SK-N-SH (cell line): ENCODE measurements around the gene TPSAB1. TPM values are rescaled to one million over a fixed set of nuclear protein-coding genes. Genes with fewer than 3 reads are reported as not detected.

Experiments
- CTCF ChIA-PET: fragments of 300-600, 350-600 bp; formaldehyde crosslinking; extraction: SDS; loops from one replicate; lab custom pipeline; 2021; lab: Yijun Ruan, JAX
- POLR2A ChIA-PET: fragments of 350-600 bp; sonication (Branson Sonifier 250); formaldehyde crosslinking; extraction: SDS; loops from one replicate; lab custom pipeline; 2020; ENCODE audit warnings: antibody characterized with exemption, inconsistent platforms; lab: Yijun Ruan, JAX
- DNase-seq: peaks from one replicate; pipeline ENCODE4 v3.0.0; 2012
- H2AFZ ChIP-seq: fragments of 200-600 bp; sonication (generic); 2 replicates; pipeline ENCODE4 v1.8.1; 2016; ENCODE audit warnings: antibody characterized with exemption, mild to moderate bottlenecking, low read depth
- H3F3A ChIP-seq: fragments of 200-600 bp; sonication (generic); replicated peaks from 2 replicates; pipeline ENCODE3; 2016; ENCODE audit warnings: antibody characterized with exemption, mild to moderate bottlenecking; ENCODE audit not compliant: insufficient read depth
- H3K27ac ChIP-seq, 2 experiments: fragments of 200-500 bp in 1 of 2; fragments of 200-600 bp in 1 of 2; sonication (Bioruptor generic) in 1 of 2; sonication (generic), shearing (Covaris generic) in 1 of 2; 2 replicates each; pipeline versions ENCODE4 v1.5.1 to v1.6.1; 2014 to 2016; ENCODE audit warnings: low read depth in 2 of 2, inconsistent platforms in 1 of 2, low read length in 1 of 2, mild to moderate bottlenecking in 1 of 2, mixed read lengths in 1 of 2
- H3K27me3 ChIP-seq: fragments of 200-600 bp; sonication (generic), shearing (Covaris generic); 2 replicates; pipeline ENCODE4 v1.6.1; 2016; ENCODE audit warnings: mixed run types; ENCODE audit not compliant: insufficient read depth
- H3K36me3 ChIP-seq, 2 experiments: fragments of 200-500 bp in 1 of 2; fragments of 200-600 bp in 1 of 2; sonication (Bioruptor generic) in 1 of 2; sonication (generic) in 1 of 2; replicated peaks in 1 of 2; 2 replicates each; pipeline versions ENCODE3 to v1.5.1; 2014 to 2016; ENCODE audit warnings: low read length in 1 of 2, mild to moderate bottlenecking in 1 of 2; ENCODE audit not compliant: insufficient read depth in 2 of 2, control insufficient read depth in 1 of 2
- H3K4me1 ChIP-seq, 2 experiments: fragments of 200-500 bp in 1 of 2; fragments of 200-600 bp in 1 of 2; sonication (Bioruptor generic) in 1 of 2; sonication (generic), shearing (Covaris generic) in 1 of 2; 2 replicates each; pipeline versions ENCODE4 v1.5.1 to v1.6.1; 2014 to 2016; ENCODE audit warnings: low read depth in 1 of 2, low read length in 1 of 2, mixed run types in 1 of 2; ENCODE audit not compliant: insufficient read depth in 2 of 2, control insufficient read depth in 1 of 2
- H3K4me2 ChIP-seq: fragments of 200-600 bp; sonication (generic), shearing (Covaris generic); 2 replicates; pipeline ENCODE4 v1.6.1; 2017; ENCODE audit warnings: mixed run types
- H3K4me3 ChIP-seq, 2 experiments: fragments of 200-500 bp in 1 of 2; fragments of 200-600 bp in 1 of 2; sonication (Bioruptor generic) in 1 of 2; sonication (generic), shearing (Covaris generic) in 1 of 2; 2 replicates each; pipeline versions ENCODE4 v1.5.1 to v1.8.1; 2014 to 2016; ENCODE audit warnings: low read depth in 2 of 2, inconsistent platforms in 1 of 2, low read length in 1 of 2, mild to moderate bottlenecking in 1 of 2, mixed read lengths in 1 of 2, moderate library complexity in 1 of 2
- H3K79me2 ChIP-seq: fragments of 200-600 bp; sonication (generic); 2 replicates; pipeline ENCODE4 v1.8.1; 2017; ENCODE audit warnings: mild to moderate bottlenecking; ENCODE audit not compliant: insufficient read depth
- H3K9ac ChIP-seq: fragments of 200-600 bp; sonication (generic); 2 replicates; pipeline ENCODE4 v1.6.1; 2017; ENCODE audit warnings: mixed run types
- H3K9me2 ChIP-seq: fragments of 200-600 bp; sonication (generic); 2 replicates; pipeline ENCODE4 v1.6.1; 2017; ENCODE audit warnings: mixed run types
- H3K9me3 ChIP-seq: fragments of 200-600 bp; sonication (generic); 2 replicates; pipeline ENCODE4 v1.6.1; 2017; ENCODE audit warnings: mixed run types, mild to moderate bottlenecking, moderate library complexity
- H4K20me1 ChIP-seq: fragments of 200-600 bp; sonication (generic); 2 replicates; pipeline ENCODE4 v1.6.1; 2017; ENCODE audit warnings: mild to moderate bottlenecking, mixed run types; ENCODE audit not compliant: insufficient read depth
- CHD2 ChIP-seq: fragments of 150-350 bp; IDR thresholded peaks from 2 replicates; pipeline ENCODE4 v1.6.1; 2018; ENCODE audit warnings: low read length; ENCODE audit not compliant: partially characterized antibody
- ELF1 ChIP-seq: IDR thresholded peaks from 2 replicates; pipeline ENCODE4 v1.4.0; 2012
- FOXJ3 ChIP-seq: sonication (generic); formaldehyde crosslinking; IDR thresholded peaks from 2 replicates; pipeline ENCODE4 v1.5.1; 2020; ENCODE audit warnings: mild to moderate bottlenecking, missing genetic modification reagents
- JUND ChIP-seq: IDR thresholded peaks from 2 replicates; pipeline ENCODE4 v1.4.0; 2012
- NFIC ChIP-seq: IDR thresholded peaks from 2 replicates; pipeline ENCODE4 v1.4.0; 2012; ENCODE audit warnings: borderline replicate concordance
- NRF1 ChIP-seq: IDR thresholded peaks from 2 replicates; pipeline ENCODE4 v1.6.1; 2012; ENCODE audit warnings: low read depth, mild to moderate bottlenecking, low read length
- POLR2AphosphoS5 ChIP-seq: IDR thresholded peaks from 2 replicates; pipeline ENCODE4 v1.6.1; 2012; ENCODE audit warnings: low read depth, low read length
- RAD21 ChIP-seq: IDR thresholded peaks from 2 replicates; pipeline ENCODE4 v1.6.1; 2012; ENCODE audit warnings: mild to moderate bottlenecking, low read length
- RCOR1 ChIP-seq: fragments of 150-350 bp; IDR thresholded peaks from 2 replicates; pipeline ENCODE4 v1.6.1; 2017; ENCODE audit warnings: antibody characterized with exemption, low read length
- RFX5 ChIP-seq: IDR thresholded peaks from 2 replicates; pipeline ENCODE4 v1.6.1; 2012; ENCODE audit warnings: mild to moderate bottlenecking, improper control_type of control experiment, low read length
- RXRA ChIP-seq: IDR thresholded peaks from 2 replicates; pipeline ENCODE4 v1.4.0; 2012; ENCODE audit warnings: low read depth, mild to moderate bottlenecking, borderline replicate concordance
- SMC3 ChIP-seq: IDR thresholded peaks from 2 replicates; pipeline ENCODE4 v1.6.1; 2012; ENCODE audit warnings: low read depth, low read length, improper control_type of control experiment
- TEAD4 ChIP-seq: IDR thresholded peaks from 2 replicates; pipeline ENCODE4 v1.4.0; 2012; ENCODE audit warnings: mild to moderate bottlenecking, borderline replicate concordance; ENCODE audit not compliant: insufficient read depth
- WGBS: methylation state at CpG from one replicate; pipeline ENCODE4 v1.1.6; 2017; ENCODE audit warnings: low lambda C conversion rate; 5-methylcytosine and 5-hydroxymethylcytosine counted together
- polyA plus RNA-seq, 3 experiments: library from polyadenylated mRNA; depleted of rRNA; stranded (reverse); fragments of >200 nt; gene quantifications; 2 replicates each; pipeline ENCODE4 v1.2.3, GENCODE V29; 2012
- TF ChIP-seq, protein P1 (sequence below): fragments of 200-600 bp; sonication (generic); IDR thresholded peaks from 2 replicates; pipeline ENCODE4 v1.6.1; 2017; ENCODE audit warnings: antibody characterized with exemption, mild to moderate bottlenecking, moderate library complexity
- TF ChIP-seq, protein P2 (sequence below): IDR thresholded peaks from 2 replicates; pipeline ENCODE4 v1.4.0; 2012; ENCODE audit warnings: low read depth, borderline replicate concordance
- TF ChIP-seq, protein P3 (sequence below): IDR thresholded peaks from 2 replicates; pipeline ENCODE4; 2012
- TF ChIP-seq, protein P4 (sequence below): IDR thresholded peaks from 2 replicates; pipeline ENCODE4 v1.4.0; 2012; ENCODE audit warnings: low read depth

Gene TPSAB1
- polyA plus RNA-seq, 1 of the 3 experiments (the other 2 are of a cell fraction): not detected

DNA sequence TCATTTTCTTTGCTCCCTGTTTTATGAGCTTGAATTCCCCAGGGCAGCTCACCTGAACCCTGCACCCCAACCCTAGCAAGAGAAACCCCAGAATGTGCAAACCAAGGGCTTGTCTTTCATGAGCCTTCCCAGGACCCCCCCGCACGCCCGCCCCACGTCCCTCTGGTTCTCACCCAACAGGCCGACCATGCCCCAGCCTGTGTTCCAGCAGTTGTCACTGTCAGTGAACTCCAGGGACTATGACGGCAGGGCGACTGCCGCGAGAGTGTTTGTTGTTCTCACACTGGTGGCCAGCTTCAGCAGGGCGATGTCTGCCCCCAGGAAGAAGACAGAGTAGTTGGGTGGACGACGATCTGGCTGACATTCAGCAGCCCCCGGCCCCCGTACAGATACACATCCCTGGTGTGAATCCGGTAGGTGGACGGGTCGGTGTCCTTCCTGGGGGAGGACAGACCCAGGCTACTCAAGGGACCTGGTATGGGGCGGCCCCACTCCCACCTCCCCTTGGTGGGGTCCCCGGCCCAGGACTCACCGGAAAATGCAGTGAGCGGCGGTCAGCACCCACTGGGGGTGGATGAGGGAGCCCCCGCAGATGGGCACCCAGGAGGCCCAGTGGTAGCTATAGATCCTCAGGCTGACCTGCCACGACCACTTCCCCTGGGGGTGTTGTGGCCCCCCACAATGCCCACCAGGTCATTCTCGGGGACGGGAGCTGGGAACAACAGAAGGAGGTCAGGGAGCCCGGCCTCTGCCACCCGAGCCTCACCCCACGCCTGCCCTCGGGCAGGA, 35.5 kb downstream of the TPSAB1 start:
- H2AFZ ChIP-seq: no peak overlapping the region
- no peak for DNase-seq

DNA sequence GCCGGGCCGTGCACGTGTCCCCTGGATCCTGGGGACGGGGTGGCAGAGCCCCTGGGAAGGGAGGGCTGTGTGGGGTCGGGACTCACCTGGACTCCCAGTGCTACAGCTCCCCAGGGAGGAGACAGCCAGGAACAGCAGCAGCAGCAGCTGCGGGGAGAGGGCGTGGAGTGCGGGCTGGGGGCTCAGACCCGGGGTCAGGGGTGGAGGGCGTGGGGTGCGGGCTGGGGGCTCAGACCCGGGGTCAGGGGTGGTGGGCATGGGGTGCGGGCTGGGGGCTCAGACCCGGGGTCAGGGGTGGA, 36.0 kb downstream of the TPSAB1 start:
- no peaks in the 10 kb centered on the region for H3K9me2 ChIP-seq
- no peaks in the 10 kb centered on the region for H3K36me3 ChIP-seq
- TF ChIP-seq, protein P1, sequence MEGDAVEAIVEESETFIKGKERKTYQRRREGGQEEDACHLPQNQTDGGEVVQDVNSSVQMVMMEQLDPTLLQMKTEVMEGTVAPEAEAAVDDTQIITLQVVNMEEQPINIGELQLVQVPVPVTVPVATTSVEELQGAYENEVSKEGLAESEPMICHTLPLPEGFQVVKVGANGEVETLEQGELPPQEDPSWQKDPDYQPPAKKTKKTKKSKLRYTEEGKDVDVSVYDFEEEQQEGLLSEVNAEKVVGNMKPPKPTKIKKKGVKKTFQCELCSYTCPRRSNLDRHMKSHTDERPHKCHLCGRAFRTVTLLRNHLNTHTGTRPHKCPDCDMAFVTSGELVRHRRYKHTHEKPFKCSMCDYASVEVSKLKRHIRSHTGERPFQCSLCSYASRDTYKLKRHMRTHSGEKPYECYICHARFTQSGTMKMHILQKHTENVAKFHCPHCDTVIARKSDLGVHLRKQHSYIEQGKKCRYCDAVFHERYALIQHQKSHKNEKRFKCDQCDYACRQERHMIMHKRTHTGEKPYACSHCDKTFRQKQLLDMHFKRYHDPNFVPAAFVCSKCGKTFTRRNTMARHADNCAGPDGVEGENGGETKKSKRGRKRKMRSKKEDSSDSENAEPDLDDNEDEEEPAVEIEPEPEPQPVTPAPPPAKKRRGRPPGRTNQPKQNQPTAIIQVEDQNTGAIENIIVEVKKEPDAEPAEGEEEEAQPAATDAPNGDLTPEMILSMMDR: no peak
- TF ChIP-seq CHD2: no peak
- TF ChIP-seq, all 33 proteins: peak for 0
- CTCF ChIA-PET: interaction anchor here (1.0 to 2.0 kb wide), 4 partner anchors 10 to 25 kb away, joined by 3 to 5 read pairs (median 4); no protein-coding TSS in a partner anchor
- no peaks in the 10 kb centered on the region for H4K20me1 ChIP-seq
- POLR2A ChIA-PET: interaction anchor here (0.6 kb wide), 1 partner anchor 272 kb away, joined by 3 read pairs; no protein-coding TSS in a partner anchor
- no peaks in the 10 kb centered on the region for H3F3A ChIP-seq
- no peaks in the 10 kb centered on the region for H3K9me3 ChIP-seq
- no peak for DNase-seq
- no peaks in the 10 kb centered on the region for H3K79me2 ChIP-seq
- WGBS: 21% methylated on average over 6 of the region's 14 CpGs
- H3K4me2 ChIP-seq: no peak overlapping the region
- no peak overlapping the region for H3K27ac ChIP-seq
- peaks cover 86% of the 10 kb centered on the region for H3K27me3 ChIP-seq
- H3K4me1 ChIP-seq: peaks cover 0 to 11% of the 10 kb centered on the region in 2 experiments; a peak in 1 of 4 replicates
- no peak overlapping the region for H3K4me3 ChIP-seq
- H2AFZ ChIP-seq: no peak overlapping the region
- no peak overlapping the region for H3K9ac ChIP-seq

More for the DNA sequence above, 35.5 kb downstream of the TPSAB1 start:
- H3K4me2 ChIP-seq: no peak overlapping the region
- H3K4me1 ChIP-seq: peaks cover 0 to 16% of the 10 kb centered on the region in 2 experiments; a peak in 1 of 4 replicates
- no peaks in the 10 kb centered on the region for H3F3A ChIP-seq
- H3K4me3 ChIP-seq: no peak overlapping the region
- WGBS: 6% methylated on average over 5 of the region's 30 CpGs
- H3K79me2 ChIP-seq: no peaks in the 10 kb centered on the region
- ChIA-PET POLR2A (interaction anchor here (0.6 kb wide), 1 partner anchor 272 kb away, joined by 3 read pairs; no protein-coding TSS in a partner anchor), CTCF (interaction anchor here (1.0 to 1.9 kb wide), 2 partner anchors 14 to 25 kb away, joined by 3 to 4 read pairs; no protein-coding TSS in a partner anchor)
- H3K27ac ChIP-seq: no peak overlapping the region
- H3K36me3 ChIP-seq: no peaks in the 10 kb centered on the region
- no peak for TF ChIP-seq ELF1
- TF ChIP-seq RCOR1: no peak
- no peak for TF ChIP-seq FOXJ3 (CRISPR knock-in tag)
- no peaks in the 10 kb centered on the region for H3K9me3 ChIP-seq
- H4K20me1 ChIP-seq: no peaks in the 10 kb centered on the region
- no peak overlapping the region for H3K9ac ChIP-seq
- no peaks in the 10 kb centered on the region for H3K9me2 ChIP-seq
- peaks cover 81% of the 10 kb centered on the region for H3K27me3 ChIP-seq

DNA sequence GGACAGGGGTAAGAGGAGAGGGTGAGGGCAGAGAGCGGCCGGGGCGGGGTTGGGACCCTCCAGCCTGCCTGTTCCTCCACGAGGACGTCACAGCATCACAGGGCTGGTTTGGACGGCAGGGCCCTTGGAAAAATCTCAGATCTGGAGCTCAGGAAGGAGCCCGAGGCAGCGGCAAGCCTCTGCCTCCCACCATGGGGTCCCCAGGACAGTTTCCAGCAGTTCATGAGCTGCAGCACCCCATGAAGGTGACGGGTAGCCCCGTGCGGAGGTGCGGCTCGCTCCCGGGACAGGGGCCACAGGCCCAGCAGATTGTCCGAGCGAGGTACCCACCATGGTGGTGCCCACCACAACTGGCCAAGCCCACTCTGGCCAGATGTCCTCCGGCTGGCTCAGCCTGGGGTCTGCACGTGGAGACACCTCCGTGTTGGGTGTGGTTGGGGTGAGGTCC, 36.7 kb downstream of the TPSAB1 start:
- DNase-seq: no peak
- H3K36me3 ChIP-seq: no peaks in the 10 kb centered on the region
- no peak for TF ChIP-seq RAD21
- no peak for TF ChIP-seq POLR2AphosphoS5
- no peak for TF ChIP-seq RFX5
- TF ChIP-seq, protein P2, sequence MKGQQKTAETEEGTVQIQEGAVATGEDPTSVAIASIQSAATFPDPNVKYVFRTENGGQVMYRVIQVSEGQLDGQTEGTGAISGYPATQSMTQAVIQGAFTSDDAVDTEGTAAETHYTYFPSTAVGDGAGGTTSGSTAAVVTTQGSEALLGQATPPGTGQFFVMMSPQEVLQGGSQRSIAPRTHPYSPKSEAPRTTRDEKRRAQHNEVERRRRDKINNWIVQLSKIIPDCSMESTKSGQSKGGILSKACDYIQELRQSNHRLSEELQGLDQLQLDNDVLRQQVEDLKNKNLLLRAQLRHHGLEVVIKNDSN: no peak
- TF ChIP-seq, protein P3, sequence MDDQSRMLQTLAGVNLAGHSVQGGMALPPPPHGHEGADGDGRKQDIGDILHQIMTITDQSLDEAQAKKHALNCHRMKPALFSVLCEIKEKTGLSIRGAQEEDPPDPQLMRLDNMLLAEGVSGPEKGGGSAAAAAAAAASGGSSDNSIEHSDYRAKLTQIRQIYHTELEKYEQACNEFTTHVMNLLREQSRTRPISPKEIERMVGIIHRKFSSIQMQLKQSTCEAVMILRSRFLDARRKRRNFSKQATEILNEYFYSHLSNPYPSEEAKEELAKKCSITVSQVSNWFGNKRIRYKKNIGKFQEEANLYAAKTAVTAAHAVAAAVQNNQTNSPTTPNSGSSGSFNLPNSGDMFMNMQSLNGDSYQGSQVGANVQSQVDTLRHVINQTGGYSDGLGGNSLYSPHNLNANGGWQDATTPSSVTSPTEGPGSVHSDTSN: no peak
- TF ChIP-seq SMC3: no peak
- TF ChIP-seq, protein P4, sequence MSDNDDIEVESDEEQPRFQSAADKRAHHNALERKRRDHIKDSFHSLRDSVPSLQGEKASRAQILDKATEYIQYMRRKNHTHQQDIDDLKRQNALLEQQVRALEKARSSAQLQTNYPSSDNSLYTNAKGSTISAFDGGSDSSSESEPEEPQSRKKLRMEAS: no peak
- no peak for TF ChIP-seq RXRA
- TF ChIP-seq NFIC: no peak
- TF ChIP-seq JUND: no peak
- no peak for TF ChIP-seq NRF1
- TF ChIP-seq TEAD4: no peak
- TF ChIP-seq, all 33 proteins: peak for 0
- no peak overlapping the region for H3K4me2 ChIP-seq
- WGBS: 29% methylated on average over 4 of the region's 19 CpGs
- H3K9me2 ChIP-seq: no peaks in the 10 kb centered on the region
- H4K20me1 ChIP-seq: no peaks in the 10 kb centered on the region
- POLR2A ChIA-PET: no interaction called here
- no peak overlapping the region for H3K27ac ChIP-seq
- no peak overlapping the region for H2AFZ ChIP-seq
- peaks cover 0 to 6% of the 10 kb centered on the region in 2 experiments; a peak in 1 of 4 replicates for H3K4me1 ChIP-seq
- no peak overlapping the region for H3K4me3 ChIP-seq
- H3F3A ChIP-seq: no peaks in the 10 kb centered on the region
- H3K79me2 ChIP-seq: no peaks in the 10 kb centered on the region
- CTCF ChIA-PET: interaction anchor here (0.6 to 2.0 kb wide), 3 partner anchors 10 to 429 kb away, joined by 3 to 5 read pairs (median 5); partner anchors contain the start of gene MAPK8IP3
- peaks cover 89% of the 10 kb centered on the region for H3K27me3 ChIP-seq
- H3K9me3 ChIP-seq: no peaks in the 10 kb centered on the region
- H3K9ac ChIP-seq: no peak overlapping the region
